H1 (cell line): Measurements from ENCODE around the gene DHRS7B. TPM values are rescaled to one million over a fixed set of nuclear protein-coding genes. Genes with fewer than 3 reads are reported as not detected.
A peak's percentile ranks its signal among the peaks of the same experiment; 100 is the strongest.

Experiments used
- CTCF ChIA-PET: fragments of 300-600 bp; sonication (Branson Sonifier 250); formaldehyde crosslinking; loops from one replicate; lab custom pipeline; 2021; ENCODE audit not compliant: partially characterized antibody; lab: Charles Lee
- POLR2A ChIA-PET: fragments of 300-600 bp; sonication (Branson Sonifier 250); formaldehyde crosslinking; loops from one replicate; lab custom pipeline; 2021; ENCODE audit warnings: inconsistent platforms; ENCODE audit not compliant: partially characterized antibody; lab: Charles Lee
- DNase-seq, 2 experiments: peaks; one replicate each; pipeline versions ENCODE4 v3.0.0 to v3.0.0-alpha.2; 2010 to 2022; ENCODE audit warnings: low spot score in 2 of 2, low read depth in 1 of 2, mixed read lengths in 1 of 2
- FAIRE-seq: peaks from 2 replicates; lab custom pipeline; 2011; peaks lifted over from hg19 to GRCh38; lab: Jason Lieb, UNC
- H2AFZ ChIP-seq: 2 replicates; pipeline ENCODE4 v1.8.1; 2012; ENCODE audit warnings: low read length, inconsistent platforms
- H2AK5ac ChIP-seq: 2 replicates; pipeline ENCODE4 v1.6.1; 2013; ENCODE audit warnings: low read depth, low read length
- H2BK120ac ChIP-seq: replicated peaks from 2 replicates; pipeline ENCODE3; 2013; ENCODE audit warnings: low read depth, low read length, inconsistent platforms
- H2BK12ac ChIP-seq: 2 replicates; pipeline ENCODE4 v1.6.1; 2013; ENCODE audit warnings: low read depth, low read length
- H2BK15ac ChIP-seq: 2 replicates; pipeline ENCODE4 v1.6.1; 2013; ENCODE audit warnings: low read length
- H2BK20ac ChIP-seq: 2 replicates; pipeline ENCODE4 v1.6.1; 2013; ENCODE audit warnings: low read length
- H2BK5ac ChIP-seq: 2 replicates; pipeline ENCODE4 v1.6.1; 2013; ENCODE audit warnings: low read depth, low read length
- H3K14ac ChIP-seq: 2 replicates; pipeline ENCODE4 v1.6.1; 2013; ENCODE audit warnings: inconsistent platforms; ENCODE audit not compliant: insufficient read length
- H3K18ac ChIP-seq: 2 replicates; pipeline ENCODE4 v1.6.1; 2013; ENCODE audit warnings: low read length; ENCODE audit errors: extremely low read depth
- H3K23ac ChIP-seq: 2 replicates; pipeline ENCODE4 v1.6.1; 2013; ENCODE audit warnings: inconsistent platforms; ENCODE audit not compliant: insufficient read length
- H3K23me2 ChIP-seq: 2 replicates; pipeline ENCODE4 v1.6.1; 2013; ENCODE audit warnings: low read depth, low read length
- H3K27ac ChIP-seq: 2 replicates; pipeline ENCODE4 v1.6.1; 2011; ENCODE audit warnings: low read depth, low read length, inconsistent platforms
- H3K27me3 ChIP-seq, 4 experiments: replicated peaks in 1 of 4; 1 replicate in 1 of 4; 2 replicates in 3 of 4; pipeline versions ENCODE4 v1.6.1 to v1.8.1; 2011 to 2013; ENCODE audit warnings: low read length in 3 of 4, mild to moderate bottlenecking in 3 of 4, inconsistent platforms in 2 of 4, mixed read lengths in 2 of 4, moderate library complexity in 1 of 4; ENCODE audit not compliant: control insufficient read depth in 3 of 4, insufficient read depth in 3 of 4; ENCODE audit errors: extremely low read depth in 1 of 4
- H3K36me3 ChIP-seq, 4 experiments: 2 replicates each; pipeline versions ENCODE4 v1.6.1 to v1.8.1; 2011 to 2013; ENCODE audit warnings: mild to moderate bottlenecking in 4 of 4, low read length in 3 of 4, moderate library complexity in 2 of 4, control low read depth in 1 of 4, inconsistent platforms in 1 of 4; ENCODE audit not compliant: insufficient read depth in 4 of 4, control insufficient read depth in 2 of 4
- H3K4ac ChIP-seq: replicated peaks from 2 replicates; pipeline ENCODE3; 2013; ENCODE audit warnings: low read length, low read depth, mixed read lengths, inconsistent platforms; ENCODE audit not compliant: insufficient read length
- H3K4me1 ChIP-seq, 4 experiments: replicated peaks in 1 of 4; 1 replicate in 1 of 4; 2 replicates in 3 of 4; pipeline versions ENCODE4 v1.6.1 to v1.8.1; 2011 to 2013; ENCODE audit warnings: low read length in 3 of 4, inconsistent platforms in 2 of 4, mixed read lengths in 1 of 4; ENCODE audit not compliant: insufficient read depth in 4 of 4, control insufficient read depth in 3 of 4
- H3K4me2 ChIP-seq, 2 experiments: 2 replicates each; pipeline versions ENCODE4 v1.6.1 to v1.8.1; 2011 to 2013; ENCODE audit warnings: low read depth in 2 of 2, low read length in 2 of 2, control low read depth in 1 of 2, inconsistent platforms in 1 of 2, mild to moderate bottlenecking in 1 of 2; ENCODE audit not compliant: insufficient read depth in 1 of 2
- H3K4me3 ChIP-seq, 4 experiments: fragments of 200-600, 300-600 bp in 1 of 4; sonication (generic), shearing (Covaris generic), sonication (Bioruptor Twin) in 1 of 4; 2 replicates each; pipeline versions ENCODE4 v1.5.1 to v1.8.1; 2011 to 2016; ENCODE audit warnings: low read length in 4 of 4, low read depth in 3 of 4, control low read depth in 2 of 4, inconsistent platforms in 2 of 4, mild to moderate bottlenecking in 2 of 4, mixed read lengths in 1 of 4, moderate library complexity in 1 of 4; ENCODE audit not compliant: insufficient read depth in 2 of 4; ENCODE audit errors: extremely low read depth in 1 of 4
- H3K56ac ChIP-seq: replicated peaks from 2 replicates; pipeline ENCODE3; 2013; ENCODE audit warnings: low read depth, mild to moderate bottlenecking, mixed read lengths, low read length, inconsistent platforms; ENCODE audit not compliant: insufficient read length
- H3K79me1 ChIP-seq: 2 replicates; pipeline ENCODE4 v1.6.1; 2013; ENCODE audit warnings: low read depth, low read length, control low read depth
- H3K79me2 ChIP-seq, 2 experiments: 2 replicates each; pipeline versions ENCODE4 v1.6.1 to v1.8.1; 2012 to 2013; ENCODE audit warnings: low read length in 2 of 2, mild to moderate bottlenecking in 2 of 2, inconsistent platforms in 1 of 2; ENCODE audit not compliant: insufficient read depth in 2 of 2, control insufficient read depth in 1 of 2
- H3K9ac ChIP-seq, 4 experiments: replicated peaks in 1 of 4; 1 replicate in 1 of 4; 2 replicates in 3 of 4; pipeline versions ENCODE4 v1.6.1 to v1.8.1; 2011 to 2013; ENCODE audit warnings: low read depth in 3 of 4, low read length in 3 of 4, control low read depth in 2 of 4, mild to moderate bottlenecking in 2 of 4, moderate library complexity in 2 of 4, inconsistent platforms in 1 of 4; ENCODE audit errors: extremely low read depth in 1 of 4
- H3K9me3 ChIP-seq, 2 experiments: 2 replicates each; pipeline versions ENCODE4 v1.6.1 to v1.8.1; 2012 to 2013; ENCODE audit warnings: mild to moderate bottlenecking in 2 of 2, moderate library complexity in 2 of 2, control low read depth in 1 of 2, inconsistent platforms in 1 of 2, low read depth in 1 of 2, low read length in 1 of 2, mixed read lengths in 1 of 2; ENCODE audit not compliant: insufficient read depth in 2 of 2
- H4K20me1 ChIP-seq, 2 experiments: replicated peaks in 1 of 2; 2 replicates each; pipeline versions ENCODE3 to v1.8.1; 2011 to 2013; ENCODE audit warnings: inconsistent platforms in 2 of 2, low read length in 2 of 2, mild to moderate bottlenecking in 1 of 2; ENCODE audit not compliant: insufficient read depth in 2 of 2, control insufficient read depth in 1 of 2
- H4K5ac ChIP-seq: 2 replicates; pipeline ENCODE4 v1.6.1; 2013; ENCODE audit warnings: low read length, low read depth, mixed read lengths, inconsistent platforms; ENCODE audit not compliant: insufficient read length
- H4K8ac ChIP-seq: 2 replicates; pipeline ENCODE4 v1.8.0; 2013; ENCODE audit warnings: mild to moderate bottlenecking, moderate library complexity, low read length, inconsistent platforms; ENCODE audit not compliant: insufficient read depth; ENCODE audit errors: extremely low read depth
- H4K91ac ChIP-seq: replicated peaks from 2 replicates; pipeline ENCODE3; 2013; ENCODE audit warnings: low read length, mixed read lengths, inconsistent platforms; ENCODE audit not compliant: insufficient read length
- ASH2L ChIP-seq: fragments of 200-600, 300-600 bp; sonication (generic); IDR thresholded peaks from one replicate; pipeline ENCODE4 v1.7.1; 2017; ENCODE audit warnings: low read length
- CHD1 ChIP-seq: IDR thresholded peaks from 2 replicates; pipeline ENCODE4 v1.6.1; 2012; ENCODE audit warnings: low read depth, low read length, improper control_type of control experiment
- CHD2 ChIP-seq: IDR thresholded peaks from 2 replicates; pipeline ENCODE4 v1.6.1; 2012; ENCODE audit warnings: low read length, improper control_type of control experiment
- JUND ChIP-seq: IDR thresholded peaks from 2 replicates; pipeline ENCODE4 v1.6.1; 2011; ENCODE audit warnings: mild to moderate bottlenecking, improper control_type of control experiment, low read length
- SIN3A ChIP-seq, 2 experiments: IDR thresholded peaks in 1 of 2; conservative IDR thresholded peaks in 1 of 2; 2 replicates each; pipeline ENCODE4 v1.6.1; 2011 to 2012; ENCODE audit warnings: low read length in 2 of 2, improper control_type of control experiment in 1 of 2, low read depth in 1 of 2, mild to moderate bottlenecking in 1 of 2
- WGBS, 2 experiments: shearing (Covaris generic) in 1 of 2; methylation state at CpG; one replicate each; pipeline versions ENCODE4 v1.1.6 to v1.1.7; 2013 to 2015; ENCODE audit warnings: low lambda C conversion rate in 2 of 2, mixed read lengths in 2 of 2, inconsistent platforms in 1 of 2, low coverage in 1 of 2, missing lambda C conversion rate in 1 of 2; ENCODE audit not compliant: insufficient replicate concordance in 2 of 2, insufficient coverage in 1 of 2, insufficient read length in 1 of 2; ENCODE audit errors: extremely low coverage in 1 of 2, missing lambda C conversion rate in 1 of 2; 5-methylcytosine and 5-hydroxymethylcytosine counted together
- polyA plus RNA-seq, 7 experiments: library from polyadenylated mRNA; depleted of rRNA in 3 of 7; stranded (reverse) in 5 of 7; unstranded in 2 of 7; fragments of >200 nt in 5 of 7; fragments of 200-250 nt in 2 of 7; gene quantifications; 1 replicate in 5 of 7; 2 replicates in 1 of 7; 4 replicates in 1 of 7; pipeline versions ENCODE4 v1.2.1 to v1.2.3, GENCODE V29; 2011 to 2013; ENCODE audit warnings: missing spikeins in 2 of 7, mixed read lengths in 2 of 7
- total RNA-seq: library from RNA; stranded (reverse); fragmentation: NEBNext Ultra II Directional; extraction: Animal tissue kit (Norgen Biotek cat#: 25700); gene quantifications from 2 replicates; pipeline ENCODE4 v1.2.1, GENCODE V29; 2021

DHRS7B gene
- total and polyA plus RNA-seq, 2 of the 8 experiments (the other 6 are each of a cell fraction or from before 2014, with no cell fraction given): 11.0 to 27.9 TPM

GRCh38 chr17:21177401-21177800 lies 50.6 kb downstream of the DHRS7B start:
- Histone ChIP-seq H2AFZ (no peak overlapping the region), H4K5ac (no peak overlapping the region), H3K4ac (no peak overlapping the region), H3K27ac (no peak overlapping the region), H2BK120ac (no peak overlapping the region), H2BK5ac (0 out of 2 replicates have a peak overlapping the region, but pooled peaks have one; percentile 18), H2BK20ac (no peak overlapping the region), H4K8ac (no peak overlapping the region), H2AK5ac (no peak overlapping the region), H3K27me3 (no peaks in the 10 kb centered on the region), H3K4me2 (no peak overlapping the region), H3K4me3 (no peak overlapping the region), H2BK15ac (no peak overlapping the region), H3K14ac (no peak overlapping the region), H3K56ac (no peak overlapping the region), H3K23me2 (no peaks in the 10 kb centered on the region), H3K4me1 (no peaks in the 10 kb centered on the region), H2BK12ac (no peak overlapping the region), H3K18ac (no peak overlapping the region), H3K9ac (no peak overlapping the region), H3K9me3 (no peaks in the 10 kb centered on the region), H3K23ac (no peak overlapping the region), H3K36me3 (no peaks in the 10 kb centered on the region; a peak in 1 of 8 replicates), H3K79me1 (no peaks in the 10 kb centered on the region), H4K91ac (no peak overlapping the region), H4K20me1 (no peaks in the 10 kb centered on the region), H3K79me2 (no peaks in the 10 kb centered on the region)
- TF ChIP-seq CHD2: no peak
- no peak for TF ChIP-seq JUND
- TF ChIP-seq CHD1: no peak
- TF ChIP-seq ASH2L: no peak
- no peak for TF ChIP-seq SIN3A (conservative IDR thresholded peaks at IDR 0.05 in 1 of 2, IDR thresholded peaks at IDR 0.05 in 1 of 2; ENCODE audit: low read depth in 1 of 2, low read length in 2 of 2)
- 91% methylated on average over 8 of the region's 8 CpGs; no CpG with 5 or more reads in 1 of the 2 experiments for WGBS, 2 experiments
- FAIRE-seq (no peak), DNase-seq (no peak)
- ChIA-PET POLR2A (interaction anchor here (1.1 kb wide), 1 partner anchor 68 kb away, joined by 3 read pairs; no protein-coding TSS in a partner anchor), CTCF (interaction anchor here (0.8 to 1.4 kb wide), 6 partner anchors 9 to 62 kb away, joined by 3 to 6 read pairs (median 4); no protein-coding TSS in a partner anchor)
